Keratinocyte (primary cell): ENCODE measurements around the gene ADARB2. TPM values are rescaled to one million over a fixed set of nuclear protein-coding genes. Genes with fewer than 3 reads are reported as not detected.

Experiments used
- DNase-seq: peaks from one replicate; pipeline ENCODE4 v3.0.0-alpha.2; 2011; ENCODE audit warnings: low read depth, missing footprints, low spot score
- FAIRE-seq: peaks from 2 replicates; lab custom pipeline; 2011; peaks lifted over from hg19 to GRCh38; lab: Jason Lieb, UNC
- H2AFZ ChIP-seq: 2 replicates; pipeline ENCODE4 v1.6.0; 2012; ENCODE audit warnings: low read length, control low read depth, inconsistent platforms; ENCODE audit not compliant: control insufficient read depth
- H3K27ac ChIP-seq: 2 replicates; pipeline ENCODE4 v1.5.1; 2011; ENCODE audit warnings: low read length; ENCODE audit not compliant: control insufficient read depth, insufficient read depth
- H3K27me3 ChIP-seq: 3 replicates; pipeline ENCODE4 v1.6.0; 2011; ENCODE audit warnings: low read length; ENCODE audit not compliant: control insufficient read depth, insufficient read depth; ENCODE audit errors: extremely low read depth
- H3K36me3 ChIP-seq, 2 experiments: 2 replicates in 1 of 2; 3 replicates in 1 of 2; pipeline ENCODE4 v1.5.1; 2011; ENCODE audit warnings: low read length in 2 of 2, mild to moderate bottlenecking in 1 of 2; ENCODE audit not compliant: control insufficient read depth in 2 of 2, insufficient read depth in 2 of 2; ENCODE audit errors: extremely low read depth in 1 of 2
- H3K4me1 ChIP-seq: 3 replicates; pipeline ENCODE4 v1.5.1; 2011; ENCODE audit warnings: low read length; ENCODE audit not compliant: control insufficient read depth, insufficient read depth; ENCODE audit errors: extremely low read depth
- H3K4me2 ChIP-seq: 3 replicates; pipeline ENCODE4 v1.6.0; 2011; ENCODE audit warnings: low read depth, low read length; ENCODE audit not compliant: control insufficient read depth, insufficient read depth; ENCODE audit errors: extremely low read depth
- H3K4me3 ChIP-seq, 3 experiments: fragments of 200-600 bp in 1 of 3; sonication (generic) in 1 of 3; 2 replicates in 2 of 3; 3 replicates in 1 of 3; pipeline ENCODE4 v1.5.1; 2011 to 2016; ENCODE audit warnings: low read length in 3 of 3, mild to moderate bottlenecking in 3 of 3, control low read depth in 2 of 3, inconsistent platforms in 1 of 3, low read depth in 1 of 3, mixed read lengths in 1 of 3, mixed run types in 1 of 3, moderate library complexity in 1 of 3; ENCODE audit not compliant: control insufficient read depth in 2 of 3, insufficient read depth in 2 of 3; ENCODE audit errors: extremely low read depth in 1 of 3
- H3K79me2 ChIP-seq: 2 replicates; pipeline ENCODE4 v1.6.0; 2012; ENCODE audit warnings: low read length; ENCODE audit not compliant: control insufficient read depth, insufficient read depth
- H3K9ac ChIP-seq: 3 replicates; pipeline ENCODE4 v1.6.0; 2011; ENCODE audit warnings: low read length; ENCODE audit not compliant: control insufficient read depth, insufficient read depth; ENCODE audit errors: extremely low read depth
- H3K9me1 ChIP-seq: 3 replicates; pipeline ENCODE4 v1.6.0; 2011; ENCODE audit warnings: low read length; ENCODE audit not compliant: control insufficient read depth, insufficient read depth; ENCODE audit errors: extremely low read depth
- H3K9me3 ChIP-seq: 2 replicates; pipeline ENCODE4 v1.5.1; 2012; ENCODE audit warnings: low read depth, low read length; ENCODE audit not compliant: control insufficient read depth
- H4K20me1 ChIP-seq: 3 replicates; pipeline ENCODE4 v1.6.0; 2011; ENCODE audit warnings: low read length; ENCODE audit not compliant: control insufficient read depth, insufficient read depth; ENCODE audit errors: extremely low read depth
- CTCF ChIP-seq, 3 experiments: IDR thresholded peaks in 1 of 3; conservative IDR thresholded peaks in 1 of 3; optimal IDR thresholded peaks in 1 of 3; 2 replicates in 2 of 3; 3 replicates in 1 of 3; pipeline versions ENCODE3 to v1.5.1; 2011; ENCODE audit warnings: low read length in 3 of 3, mild to moderate bottlenecking in 3 of 3, moderate library complexity in 2 of 3, control low read depth in 1 of 3, inconsistent platforms in 1 of 3; ENCODE audit not compliant: insufficient read depth in 2 of 3; ENCODE audit errors: extremely low read depth in 1 of 3
- EZH2 ChIP-seq: IDR thresholded peaks from one replicate; pipeline ENCODE4 v1.6.1; 2012; ENCODE audit warnings: inconsistent platforms, mild to moderate bottlenecking, low read length, moderate library complexity
- dilution Hi-C: fragments of 300-500 bp; cut with MboI; formaldehyde crosslinking; loops from one replicate; pipeline ENCODE4 v1.7.0; 2020; ENCODE audit warnings: low sequenced_read_pairs; ENCODE audit not compliant: extremely low pct_ligation_motif_present
- polyA plus RNA-seq, 5 experiments: library from polyadenylated mRNA; depleted of rRNA in 3 of 5; stranded (reverse) in 3 of 5; stranded (forward) in 1 of 5; unstranded in 1 of 5; fragments of >200 nt; gene quantifications; 1 replicate in 1 of 5; 2 replicates in 3 of 5; 3 replicates in 1 of 5; pipeline versions ENCODE4 v1.2.1 to v1.2.3, GENCODE V29; 2011 to 2012; ENCODE audit warnings: missing spikeins in 2 of 5, low read depth in 1 of 5, low replicate concordance in 1 of 5

Gene ADARB2
- polyA plus RNA-seq, 1 donor (not counting 4 experiments of a cell fraction or from before 2014, with no cell fraction given) = not detected

- FAIRE-seq (peak; percentile 77), DNase-seq (no peak)
- peak overlapping the region; percentile 66 for H3K9ac ChIP-seq
- no peaks in the 10 kb centered on the region for H3K79me2 ChIP-seq
- H3K27me3 ChIP-seq = no peaks in the 10 kb centered on the region
- peak overlapping the region; percentile 88 for H3K4me2 ChIP-seq
- H3K27ac ChIP-seq = peak overlapping the region; percentile 71
- dilution Hi-C loops = no loop called here
- peaks cover 13% of the 10 kb centered on the region for H3K4me1 ChIP-seq
- no peak for TF ChIP-seq CTCF (optimal IDR thresholded peaks at IDR 0.05 in 1 of 3, IDR thresholded peaks at IDR 0.05 in 1 of 3, conservative IDR thresholded peaks at IDR 0.05 in 1 of 3; ENCODE audit: extremely low read depth in 1 of 3, insufficient read depth in 2 of 3, low read length in 3 of 3)
- TF ChIP-seq EZH2 = no peak
- H3K4me3 ChIP-seq = peak overlapping the region in 2 of 3 experiments; percentile 48 to 59
- no peaks in the 10 kb centered on the region for H3K36me3 ChIP-seq
- H2AFZ ChIP-seq = peak overlapping the region; percentile 80
- H3K9me1 ChIP-seq = no peaks in the 10 kb centered on the region
- H4K20me1 ChIP-seq = no peaks in the 10 kb centered on the region
- H3K9me3 ChIP-seq = no peaks in the 10 kb centered on the region
Observed at GRCh38 chr10:1601406-1601805, 135.9 kb downstream of the ADARB2 start.

- Histone ChIP-seq H3K27ac (peak overlapping the region; percentile 71), H3K4me2 (peak overlapping the region; percentile 88)
Observed at GRCh38 chr10:1600861-1601260, 136.5 kb downstream of the ADARB2 start.

More at GRCh38 chr10:1600861-1601260, 136.5 kb downstream of the ADARB2 start:
- H3K4me1 ChIP-seq = peaks cover 13% of the 10 kb centered on the region
- peak; percentile 99 for FAIRE-seq
- DNase-seq = peak; percentile 45
- no peaks in the 10 kb centered on the region for H3K27me3 ChIP-seq
- no peaks in the 10 kb centered on the region for H3K36me3 ChIP-seq
- H4K20me1 ChIP-seq = no peaks in the 10 kb centered on the region
- peak overlapping the region; percentile 80 for H2AFZ ChIP-seq
- peak overlapping the region in 2 of 3 experiments; percentile 48 to 59 for H3K4me3 ChIP-seq
- H3K9ac ChIP-seq = peak overlapping the region; percentile 66
- no peaks in the 10 kb centered on the region for H3K79me2 ChIP-seq
- TF ChIP-seq CTCF (optimal IDR thresholded peaks at IDR 0.05 in 1 of 3, IDR thresholded peaks at IDR 0.05 in 1 of 3, conservative IDR thresholded peaks at IDR 0.05 in 1 of 3; ENCODE audit: extremely low read depth in 1 of 3, insufficient read depth in 2 of 3, low read length in 3 of 3) (no peak), EZH2 (no peak)
- no peaks in the 10 kb centered on the region for H3K9me1 ChIP-seq
- dilution Hi-C loops = no loop called here
- no peaks in the 10 kb centered on the region for H3K9me3 ChIP-seq
